Activated CD4-positive, alpha-beta T cell treated with anti-CD3 and anti-CD28 coated beads, Interleukin-2, amount 50 U/mL, for 16 hours (primary cell): Measurements from ENCODE around the gene ZNF32.

Experiments used
- DNase-seq: peaks from one replicate; pipeline ENCODE4 v3.0.0-alpha.2; 2020

Gene ZNF32

GRCh38 chr10:43648398-43649184 lies at the start of gene ZNF32:
Gene ZNF32 (minus strand): TSS chr10:43648881. CDS start chr10:43646133, 2,748 bp downstream.
- peak; percentile 82 for DNase-seq

GRCh38 chr10:43698156-43698555 lies 49.5 kb upstream of the ZNF32 start:
- no peak for DNase-seq

GRCh38 chr10:43696909-43697483 lies 48.3 kb upstream of the ZNF32 start:
- DNase-seq: no peak

- DNase-seq: no peak
These were observed 47.0 kb upstream of the ZNF32 start for GRCh38 chr10:43695730-43696129.

- no peak for DNase-seq
These were observed 46.6 kb upstream of the ZNF32 start for GRCh38 chr10:43695321-43695720.

- no peak for DNase-seq
These were observed 45.8 kb upstream of the ZNF32 start for GRCh38 chr10:43694526-43694925.

- no peak for DNase-seq
These were observed 44.9 kb upstream of the ZNF32 start for GRCh38 chr10:43693602-43694001.

GRCh38 chr10:43692051-43692825 lies 43.6 kb upstream of the ZNF32 start:
- DNase-seq: no peak

GRCh38 chr10:43691485-43691884 lies 42.8 kb upstream of the ZNF32 start:
- DNase-seq: no peak

- DNase-seq: peak; percentile 82
These were observed 41.5 kb upstream of the ZNF32 start for GRCh38 chr10:43689955-43690771.

- DNase-seq: peak; percentile 16
These were observed 40.9 kb upstream of the ZNF32 start for GRCh38 chr10:43689618-43689954.

GRCh38 chr10:43689007-43689491 lies 40.4 kb upstream of the ZNF32 start:
- no peak for DNase-seq

GRCh38 chr10:43688348-43688892 lies 39.7 kb upstream of the ZNF32 start:
- DNase-seq: no peak

- DNase-seq: no peak
These were observed 38.7 kb upstream of the ZNF32 start for GRCh38 chr10:43687373-43687772.

- DNase-seq: no peak
These were observed 37.7 kb upstream of the ZNF32 start for GRCh38 chr10:43686414-43686813.

GRCh38 chr10:43685744-43686143 lies 37.1 kb upstream of the ZNF32 start:
- DNase-seq: no peak

GRCh38 chr10:43684292-43684559 lies 35.5 kb upstream of the ZNF32 start:
- DNase-seq: no peak

- DNase-seq: peak; percentile 14
These were observed 35.0 kb upstream of the ZNF32 start for GRCh38 chr10:43683451-43684291.

- no peak for DNase-seq
These were observed 34.3 kb upstream of the ZNF32 start for GRCh38 chr10:43682956-43683355.

GRCh38 chr10:43681721-43682120 lies 33.0 kb upstream of the ZNF32 start:
- no peak for DNase-seq

GRCh38 chr10:43681220-43681619 lies 32.5 kb upstream of the ZNF32 start:
- DNase-seq: no peak

GRCh38 chr10:43680035-43680434 lies 31.4 kb upstream of the ZNF32 start:
- peak; percentile 12 for DNase-seq
